ENCODE measurements around the gene SCNN1A. TPM values are rescaled to one million over a fixed set of nuclear protein-coding genes. Genes with fewer than 3 reads are reported as not detected.

SCNN1A gene
- total and polyA plus RNA-seq, 2 donors (not counting 3 experiments of a cell fraction or from before 2014, with no cell fraction given), result 0.12 to 0.18 TPM

DNA sequence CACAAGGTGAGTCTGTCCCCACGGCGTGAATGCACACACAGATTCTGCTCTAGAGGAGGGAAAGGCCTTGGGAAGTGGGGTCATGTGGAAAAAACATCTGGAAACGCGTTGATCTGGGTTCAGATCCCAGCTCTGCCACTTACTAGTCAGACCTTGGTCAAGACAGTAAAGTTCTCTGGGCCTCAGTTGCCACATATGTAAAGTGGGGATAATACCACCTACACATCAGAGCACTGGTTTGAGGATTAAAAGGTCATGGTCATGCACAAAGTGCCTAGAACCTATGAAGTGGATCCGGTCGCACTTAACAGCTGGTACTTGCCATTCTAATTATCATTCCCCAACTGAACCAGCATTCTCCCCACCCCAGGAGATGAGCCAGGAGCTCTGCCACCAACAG, 60.2 kb downstream of the SCNN1A start:
- Histone ChIP-seq H3K9ac (replicated peaks; ENCODE audit: extremely low read depth, insufficient read depth, low read length) (no peak overlapping the region), H3K27ac (ENCODE audit: insufficient read depth, low read depth, low read length) (no peak overlapping the region), H3K4me3 (replicated peaks in 1 of 3; ENCODE audit: insufficient read depth in 1 of 3, low read depth in 1 of 3, low read length in 3 of 3) (no peak overlapping the region), H3K79me2 (ENCODE audit: control insufficient read depth, insufficient read depth, low read length) (no peaks in the 10 kb centered on the region), H3K9me3 (replicated peaks; ENCODE audit: control insufficient read depth, insufficient read depth, low read length) (no peaks in the 10 kb centered on the region), H3K27me3 (ENCODE audit: control insufficient read depth in 2 of 2, insufficient read depth in 2 of 2, low read length in 2 of 2) (peaks cover 0 to 4% of the 10 kb centered on the region in 2 experiments), H4K20me1 (replicated peaks; ENCODE audit: control insufficient read depth, extremely low read depth, insufficient read depth, low read length) (no peaks in the 10 kb centered on the region), H2AFZ (ENCODE audit: low read depth, low read length) (no peak overlapping the region), H3K9me1 (replicated peaks; ENCODE audit: control insufficient read depth, extremely low read depth, insufficient read depth, low read length) (no peaks in the 10 kb centered on the region), H3K36me3 (ENCODE audit: control insufficient read depth in 2 of 2, extremely low read depth in 1 of 2, insufficient read depth in 2 of 2, low read length in 2 of 2) (no peaks in the 10 kb centered on the region), H3K4me2 (ENCODE audit: insufficient read depth, low read length) (no peak overlapping the region), H3K4me1 (ENCODE audit: control insufficient read depth, extremely low read depth, insufficient read depth, low read length) (no peaks in the 10 kb centered on the region)
- no peak for TF ChIP-seq JUN (IDR thresholded peaks at IDR 0.05; ENCODE audit: borderline replicate concordance, insufficient read depth, insufficient read length, low read depth)
- TF ChIP-seq FOS (IDR thresholded peaks at IDR 0.05; ENCODE audit: borderline replicate concordance, insufficient read depth, low read length), result no peak
- TF ChIP-seq, protein P1, sequence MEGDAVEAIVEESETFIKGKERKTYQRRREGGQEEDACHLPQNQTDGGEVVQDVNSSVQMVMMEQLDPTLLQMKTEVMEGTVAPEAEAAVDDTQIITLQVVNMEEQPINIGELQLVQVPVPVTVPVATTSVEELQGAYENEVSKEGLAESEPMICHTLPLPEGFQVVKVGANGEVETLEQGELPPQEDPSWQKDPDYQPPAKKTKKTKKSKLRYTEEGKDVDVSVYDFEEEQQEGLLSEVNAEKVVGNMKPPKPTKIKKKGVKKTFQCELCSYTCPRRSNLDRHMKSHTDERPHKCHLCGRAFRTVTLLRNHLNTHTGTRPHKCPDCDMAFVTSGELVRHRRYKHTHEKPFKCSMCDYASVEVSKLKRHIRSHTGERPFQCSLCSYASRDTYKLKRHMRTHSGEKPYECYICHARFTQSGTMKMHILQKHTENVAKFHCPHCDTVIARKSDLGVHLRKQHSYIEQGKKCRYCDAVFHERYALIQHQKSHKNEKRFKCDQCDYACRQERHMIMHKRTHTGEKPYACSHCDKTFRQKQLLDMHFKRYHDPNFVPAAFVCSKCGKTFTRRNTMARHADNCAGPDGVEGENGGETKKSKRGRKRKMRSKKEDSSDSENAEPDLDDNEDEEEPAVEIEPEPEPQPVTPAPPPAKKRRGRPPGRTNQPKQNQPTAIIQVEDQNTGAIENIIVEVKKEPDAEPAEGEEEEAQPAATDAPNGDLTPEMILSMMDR (IDR thresholded peaks at IDR 0.05; ENCODE audit: extremely low read depth in 1 of 2, insufficient read depth in 1 of 2, low read depth in 1 of 2, low read length in 2 of 2), result no peak
- no peak for FAIRE-seq
- intact Hi-C loops (cut with micrococcal nuclease) (no loop called here), dilution Hi-C loops (cut with MboI; ENCODE audit: extremely low pct_ligation_motif_present, low sequenced_read_pairs) (no loop called here)
- POLR2A ChIA-PET, result no interaction called here
- BruUV-seq (replicated peaks), result no TSS peak
- CTCF ChIA-PET, result interaction anchor here (1.0 to 1.3 kb wide), 3 partner anchors 8 to 327 kb away, joined by 3 read pairs; no protein-coding TSS in a partner anchor
- no peak for DNase-seq (ENCODE audit: low read depth, low spot score)

DNA sequence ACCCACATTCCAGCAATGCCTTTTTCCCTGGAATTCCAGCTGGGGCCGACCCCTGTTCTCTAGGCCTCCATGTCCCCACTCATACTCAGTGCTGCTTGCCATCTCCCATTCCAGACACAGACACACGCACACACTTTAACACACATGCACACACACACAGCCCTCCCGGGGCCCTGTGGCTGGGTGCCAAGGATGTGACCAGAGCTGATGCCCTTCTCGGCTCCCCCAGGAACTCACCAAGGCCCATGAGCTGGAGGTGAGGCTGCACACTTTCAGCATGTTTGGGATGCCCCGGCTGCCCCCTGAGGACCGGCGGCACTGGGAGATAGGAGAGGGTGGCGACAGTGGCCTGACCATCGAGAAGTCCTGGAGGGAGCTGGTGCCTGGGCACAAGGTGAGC, 60.6 kb downstream of the SCNN1A start:
- H3K36me3 ChIP-seq (ENCODE audit: control insufficient read depth in 2 of 2, extremely low read depth in 1 of 2, insufficient read depth in 2 of 2, low read length in 2 of 2), result no peaks in the 10 kb centered on the region
- no peak overlapping the region for H3K9ac ChIP-seq (replicated peaks; ENCODE audit: extremely low read depth, insufficient read depth, low read length)
- intact Hi-C loops (cut with micrococcal nuclease) (no loop called here), dilution Hi-C loops (cut with MboI; ENCODE audit: extremely low pct_ligation_motif_present, low sequenced_read_pairs) (no loop called here)
- no peaks in the 10 kb centered on the region for H3K79me2 ChIP-seq (ENCODE audit: control insufficient read depth, insufficient read depth, low read length)
- no peaks in the 10 kb centered on the region for H4K20me1 ChIP-seq (replicated peaks; ENCODE audit: control insufficient read depth, extremely low read depth, insufficient read depth, low read length)
- no peak overlapping the region for H3K4me3 ChIP-seq (replicated peaks in 1 of 3; ENCODE audit: insufficient read depth in 1 of 3, low read depth in 1 of 3, low read length in 3 of 3)
- POLR2A ChIA-PET, result interaction anchor here (0.5 kb wide), 1 partner anchor 28 kb away, joined by 3 read pairs; no protein-coding TSS in a partner anchor
- no peak overlapping the region for H3K4me2 ChIP-seq (ENCODE audit: insufficient read depth, low read length)
- TF ChIP-seq, protein P2, sequence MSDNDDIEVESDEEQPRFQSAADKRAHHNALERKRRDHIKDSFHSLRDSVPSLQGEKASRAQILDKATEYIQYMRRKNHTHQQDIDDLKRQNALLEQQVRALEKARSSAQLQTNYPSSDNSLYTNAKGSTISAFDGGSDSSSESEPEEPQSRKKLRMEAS (IDR thresholded peaks at IDR 0.05; ENCODE audit: insufficient read depth, insufficient read length), result no peak
- TF ChIP-seq FOS (IDR thresholded peaks at IDR 0.05; ENCODE audit: borderline replicate concordance, insufficient read depth, low read length) (no peak), POLR2AphosphoS5 (IDR thresholded peaks at IDR 0.05; ENCODE audit: insufficient read depth, low read depth, low read length) (no peak), POLR2A (IDR thresholded peaks at IDR 0.05; ENCODE audit: low read depth, low read length) (no peak), JUN (IDR thresholded peaks at IDR 0.05; ENCODE audit: borderline replicate concordance, insufficient read depth, insufficient read length, low read depth) (no peak), GATA2 (IDR thresholded peaks at IDR 0.05; ENCODE audit: insufficient read depth, insufficient read length, low read depth, low read length) (no peak), EZH2 (IDR thresholded peaks at IDR 0.05; ENCODE audit: borderline replicate concordance, low read depth, low read length, severe bottlenecking) (no peak), MYC (IDR thresholded peaks at IDR 0.05; ENCODE audit: low read depth, low read length) (no peak)
- TF ChIP-seq, protein P1 (IDR thresholded peaks at IDR 0.05; ENCODE audit: extremely low read depth in 1 of 2, insufficient read depth in 1 of 2, low read depth in 1 of 2, low read length in 2 of 2), result no peak
- no peak overlapping the region for H2AFZ ChIP-seq (ENCODE audit: low read depth, low read length)
- DNase-seq (ENCODE audit: low read depth, low spot score), result no peak
- H3K27ac ChIP-seq (ENCODE audit: insufficient read depth, low read depth, low read length), result no peak overlapping the region
- no TSS peak for BruUV-seq (replicated peaks)
- H3K9me3 ChIP-seq (replicated peaks; ENCODE audit: control insufficient read depth, insufficient read depth, low read length), result no peaks in the 10 kb centered on the region
- no peak for FAIRE-seq
- CTCF ChIA-PET, result interaction anchor here (1.0 to 2.7 kb wide), 4 partner anchors 8 to 326 kb away, joined by 3 to 8 read pairs (median 3); no protein-coding TSS in a partner anchor
- H3K27me3 ChIP-seq (ENCODE audit: control insufficient read depth in 2 of 2, insufficient read depth in 2 of 2, low read length in 2 of 2), result peaks cover 0 to 4% of the 10 kb centered on the region in 2 experiments
- no peaks in the 10 kb centered on the region for H3K9me1 ChIP-seq (replicated peaks; ENCODE audit: control insufficient read depth, extremely low read depth, insufficient read depth, low read length)
- H3K4me1 ChIP-seq (ENCODE audit: control insufficient read depth, extremely low read depth, insufficient read depth, low read length), result no peaks in the 10 kb centered on the region
